Gastroesophageal sphincter (tissue), 3 donors: Measurements from ENCODE around the gene FAM168B.
A peak's percentile ranks its signal among the peaks of the same experiment; 100 is the strongest.

ENCODE experiments used
- CTCF ChIP-seq, 4 experiments: fragments of 200-600 bp in 2 of 4; fragments of 450-650 bp in 2 of 4; sonication (generic) in 1 of 4; IDR thresholded peaks; one replicate each; pipeline ENCODE4 v1.5.1; 2017 to 2019; ENCODE audit warnings: antibody characterized with exemption in 4 of 4, mild to moderate bottlenecking in 2 of 4, moderate library complexity in 2 of 4
- POLR2A ChIP-seq, 2 donors: fragments of 450-650 bp; IDR thresholded peaks; one replicate each; pipeline ENCODE4 v1.6.1; 2017; ENCODE audit warnings: antibody characterized with exemption in 2 of 2, mild to moderate bottlenecking in 2 of 2, moderate library complexity in 1 of 2

GRCh38 chr2:131105156-131105949 is 12.1 kb upstream of the FAM168B start, which contains the start of gene PLEKHB2:
- peak; percentile 74 to 87 for TF ChIP-seq POLR2A (IDR thresholded peaks at IDR 0.05)
- peak in 2 of 4 experiments; percentile 5 to 39 for TF ChIP-seq CTCF (IDR thresholded peaks at IDR 0.05)
